GM19468 (cell line): Measurements from ENCODE around the gene SSU72.

Source experiments
- ATAC-seq: cut with Tn5 transposase; IDR thresholded peaks from one replicate; pipeline ENCODE4 v1.9.1; 2021; ENCODE audit warnings: mild to moderate bottlenecking, moderate library complexity, moderate number of reproducible peaks; ENCODE audit not compliant: unreplicated experiment; ENCODE audit errors: extremely low read depth

Gene SSU72

GRCh38 chr1:1613509-1614082 is 38.9 kb upstream of the SSU72 start:
- ATAC-seq: no peak

- no peak for ATAC-seq
Measured at GRCh38 chr1:1612104-1612400, 37.4 kb upstream of the SSU72 start.

GRCh38 chr1:1610796-1611195 is 36.1 kb upstream of the SSU72 start:
- ATAC-seq: no peak

- ATAC-seq: no peak
Measured at GRCh38 chr1:1609822-1610485, 35.3 kb upstream of the SSU72 start.

- no peak for ATAC-seq
Measured at GRCh38 chr1:1606232-1606631, 31.6 kb upstream of the SSU72 start.

- no peak for ATAC-seq
Measured at GRCh38 chr1:1605724-1606123, 31.1 kb upstream of the SSU72 start.

- no peak for ATAC-seq
Measured at GRCh38 chr1:1605034-1605591, 30.4 kb upstream of the SSU72 start.

GRCh38 chr1:1604374-1605033 is 29.8 kb upstream of the SSU72 start:
- ATAC-seq: no peak

GRCh38 chr1:1603671-1604373 is 29.2 kb upstream of the SSU72 start:
- no peak for ATAC-seq

GRCh38 chr1:1602968-1603506 is 28.4 kb upstream of the SSU72 start:
- ATAC-seq: no peak

- ATAC-seq: no peak
Measured at GRCh38 chr1:1602304-1602967, 27.8 kb upstream of the SSU72 start.

GRCh38 chr1:1601564-1602303 is 27.1 kb upstream of the SSU72 start:
- ATAC-seq: no peak

- no peak for ATAC-seq
Measured at GRCh38 chr1:1600861-1601563, 26.3 kb upstream of the SSU72 start.

GRCh38 chr1:1599935-1600860 is 25.5 kb upstream of the SSU72 start, which contains the start of gene FNDC10:
TSS of gene FNDC10 (minus strand) at chr1:1600135. CDS start at chr1:1600015, 120 bp downstream.
- no peak for ATAC-seq

- no peak for ATAC-seq
Measured at GRCh38 chr1:1599030-1599934, 24.6 kb upstream of the SSU72 start.

GRCh38 chr1:1598720-1599029 is 24.0 kb upstream of the SSU72 start:
- no peak for ATAC-seq
